HG03139 (cell line): ENCODE results near the gene MGAT5.

Experiments
- ATAC-seq: cut with Tn5 transposase; IDR thresholded peaks from one replicate; pipeline ENCODE4 v1.9.1; 2021; ENCODE audit not compliant: unreplicated experiment

MGAT5 gene

GRCh38 chr2:134301099-134301927 lies 47.4 kb downstream of the MGAT5 start:
- no peak for ATAC-seq

- no peak for ATAC-seq
Observed at GRCh38 chr2:134301928-134302260, 48.0 kb downstream of the MGAT5 start.

GRCh38 chr2:134304394-134305108 lies 50.7 kb downstream of the MGAT5 start:
- no peak for ATAC-seq

- no peak for ATAC-seq
Observed at GRCh38 chr2:134305109-134305491, 51.2 kb downstream of the MGAT5 start.

- no peak for ATAC-seq
Observed at GRCh38 chr2:134306521-134306920, 52.6 kb downstream of the MGAT5 start.

GRCh38 chr2:134307334-134307733 lies 53.5 kb downstream of the MGAT5 start:
- no peak for ATAC-seq

- no peak for ATAC-seq
Observed at GRCh38 chr2:134308474-134309385, 54.9 kb downstream of the MGAT5 start.

- no peak for ATAC-seq
Observed at GRCh38 chr2:134310107-134311079, 56.5 kb downstream of the MGAT5 start.

GRCh38 chr2:134312482-134312881 lies 58.6 kb downstream of the MGAT5 start:
- ATAC-seq = no peak

- no peak for ATAC-seq
Observed at GRCh38 chr2:134314202-134314601, 60.3 kb downstream of the MGAT5 start.

GRCh38 chr2:134314681-134315368 lies 61.0 kb downstream of the MGAT5 start:
- no peak for ATAC-seq

GRCh38 chr2:134315471-134315870 lies 61.6 kb downstream of the MGAT5 start:
- no peak for ATAC-seq

- ATAC-seq = no peak
Observed at GRCh38 chr2:134319596-134320254, 65.9 kb downstream of the MGAT5 start.

GRCh38 chr2:134320930-134321329 lies 67.1 kb downstream of the MGAT5 start:
- ATAC-seq = no peak

- ATAC-seq = no peak
Observed at GRCh38 chr2:134323777-134324176, 69.9 kb downstream of the MGAT5 start.

GRCh38 chr2:134324430-134324829 lies 70.6 kb downstream of the MGAT5 start:
- no peak for ATAC-seq

- ATAC-seq = no peak
Observed at GRCh38 chr2:134324947-134325346, 71.1 kb downstream of the MGAT5 start.

GRCh38 chr2:134325696-134326095 lies 71.8 kb downstream of the MGAT5 start:
- no peak for ATAC-seq

- ATAC-seq = no peak
Observed at GRCh38 chr2:134327367-134327766, 73.5 kb downstream of the MGAT5 start.
